Renal pelvis (tissue), 4 donors: ENCODE data around the gene SAMMSON. TPM values are rescaled to one million over a fixed set of nuclear protein-coding genes. Genes with fewer than 3 reads are reported as not detected.

ENCODE experiments used
- DNase-seq: peaks from one replicate; pipeline ENCODE4 v3.0.0-alpha.2; 2013
- polyA plus RNA-seq, 3 donors: library from polyadenylated mRNA; unstranded; fragments of 120-200 nt; gene quantifications; one replicate each; pipeline ENCODE4 v1.2.1, GENCODE V29; 2013; ENCODE audit not compliant: insufficient read length in 3 of 3

Gene SAMMSON
- polyA plus RNA-seq, 3 donors = 0.19 TPM; not detected in 2

- DNase-seq = no peak
These were observed 10.8 kb downstream of the SAMMSON start for GRCh38 chr3:70010346-70010745.

- DNase-seq = no peak
These were observed 12.0 kb downstream of the SAMMSON start for GRCh38 chr3:70011582-70011981.

GRCh38 chr3:70020906-70021660, 21.6 kb downstream of the SAMMSON start:
- no peak for DNase-seq

DNA sequence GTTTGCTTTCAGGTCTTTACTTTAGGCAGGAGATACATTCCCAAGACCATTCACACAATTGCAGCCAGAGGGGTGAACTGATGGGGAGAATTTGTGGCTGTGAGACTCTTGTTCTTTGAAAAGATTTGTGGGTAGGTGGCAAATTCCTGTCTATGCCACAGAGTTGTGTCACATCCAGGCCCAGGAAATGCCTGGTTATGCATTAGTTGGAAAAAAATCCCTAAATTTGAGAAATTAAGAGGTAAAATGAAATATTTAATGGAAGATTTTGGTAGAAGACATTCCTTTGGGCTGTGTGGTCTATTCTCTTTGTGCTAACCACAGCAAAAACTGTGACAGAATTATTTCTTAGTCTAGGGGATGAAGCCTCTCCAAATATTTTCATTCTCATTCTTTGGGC, 28.8 kb downstream of the SAMMSON start:
- no peak for DNase-seq

DNA sequence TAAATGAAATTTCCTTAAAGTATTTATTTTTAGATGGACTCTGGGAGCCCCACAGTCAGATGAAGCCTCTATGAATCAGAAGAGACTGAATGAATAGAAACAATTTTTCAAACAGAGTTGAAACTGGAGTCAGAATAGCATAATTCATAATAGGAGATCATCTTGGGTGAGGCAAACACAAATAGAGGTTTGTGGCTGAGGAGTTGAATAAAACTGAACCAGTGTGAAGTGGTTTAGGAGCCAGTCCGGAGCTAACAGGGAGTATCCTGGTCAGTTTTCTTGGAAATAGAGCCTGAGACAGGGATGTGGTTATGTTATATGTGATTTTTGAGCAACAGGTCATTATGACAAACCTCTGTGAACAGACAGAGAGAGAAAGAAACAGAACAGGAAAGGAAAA, 39.2 kb downstream of the SAMMSON start:
- DNase-seq = no peak

GRCh38 chr3:70040386-70040785, 40.9 kb downstream of the SAMMSON start:
- no peak for DNase-seq

DNA sequence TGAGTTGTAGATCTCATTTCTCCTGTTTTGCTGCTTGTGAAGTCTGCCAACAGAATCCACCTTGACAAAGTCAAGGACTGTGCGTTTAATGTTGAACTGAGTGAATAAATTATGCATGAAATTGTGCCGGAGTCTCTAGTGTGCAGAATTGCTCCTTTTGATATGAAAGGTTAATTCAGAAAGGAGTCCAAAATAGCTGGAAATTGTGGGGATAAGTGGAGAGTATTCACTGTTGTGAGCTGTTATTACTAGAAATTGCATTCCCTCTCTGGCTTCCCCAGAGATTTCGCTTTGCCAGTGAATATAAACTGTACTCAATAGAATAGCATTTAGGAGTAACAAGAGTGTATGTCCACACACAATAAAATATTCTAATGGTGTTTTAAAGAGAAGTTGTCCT, 43.1 kb downstream of the SAMMSON start:
- DNase-seq = no peak

DNA sequence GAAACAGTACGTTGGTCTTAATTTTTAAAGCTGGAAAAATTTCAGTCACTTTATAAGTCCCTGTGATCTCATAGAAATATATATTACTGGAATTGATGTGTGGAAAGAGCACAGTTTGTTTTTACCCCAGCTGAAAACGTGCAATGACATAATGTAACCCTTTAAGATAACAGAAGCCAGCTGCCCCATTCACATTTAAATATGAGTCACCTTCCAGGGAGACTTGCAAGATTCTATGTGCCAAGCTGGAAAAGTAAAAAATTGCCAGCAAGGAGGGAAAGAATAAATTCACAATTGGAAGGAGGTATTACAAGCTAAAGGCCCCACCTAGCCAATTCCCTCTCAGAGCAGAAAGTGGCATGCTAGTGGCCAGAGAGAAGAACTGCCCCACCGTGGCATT, 50.2 kb downstream of the SAMMSON start:
- DNase-seq = no peak

DNA sequence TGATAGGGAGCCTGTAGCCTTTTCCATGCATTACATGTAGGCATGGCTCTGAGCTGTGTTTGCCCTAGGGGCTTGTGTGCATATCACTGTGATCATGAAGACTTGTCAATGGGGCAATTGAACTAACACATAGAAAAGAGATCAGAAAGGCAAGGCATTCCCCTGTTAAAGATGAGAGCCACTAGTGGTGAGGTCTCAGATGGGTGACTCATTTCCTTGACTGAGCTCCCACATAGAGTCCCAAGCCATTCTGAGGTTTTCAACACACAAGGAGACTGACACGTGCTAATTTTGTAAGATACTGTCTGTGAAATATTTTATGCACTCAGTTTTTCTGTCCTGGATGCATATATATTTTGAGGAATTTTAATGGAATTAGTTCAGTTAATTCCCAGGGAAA, 53.8 kb downstream of the SAMMSON start:
- DNase-seq = no peak

GRCh38 chr3:70056081-70056480, 56.5 kb downstream of the SAMMSON start:
- DNase-seq = no peak

DNA sequence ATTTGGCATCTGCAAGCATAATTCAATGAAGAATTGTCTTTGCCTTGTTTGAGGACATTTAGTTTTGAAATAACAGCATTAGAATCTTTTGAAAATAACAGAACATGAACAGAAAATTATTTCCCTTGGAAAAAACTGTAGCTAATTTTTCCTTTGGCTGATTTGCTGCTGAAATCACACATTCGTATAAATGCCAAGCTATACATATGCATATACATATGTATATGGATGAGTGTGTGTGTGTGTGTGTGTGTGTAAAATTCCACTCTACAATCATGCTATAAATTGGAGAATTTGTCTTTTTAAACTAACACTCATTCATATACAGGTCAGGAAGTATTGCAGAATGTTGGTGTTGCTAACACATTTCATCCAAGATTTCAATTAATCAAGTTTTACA, 57.9 kb downstream of the SAMMSON start:
- DNase-seq = no peak

DNA sequence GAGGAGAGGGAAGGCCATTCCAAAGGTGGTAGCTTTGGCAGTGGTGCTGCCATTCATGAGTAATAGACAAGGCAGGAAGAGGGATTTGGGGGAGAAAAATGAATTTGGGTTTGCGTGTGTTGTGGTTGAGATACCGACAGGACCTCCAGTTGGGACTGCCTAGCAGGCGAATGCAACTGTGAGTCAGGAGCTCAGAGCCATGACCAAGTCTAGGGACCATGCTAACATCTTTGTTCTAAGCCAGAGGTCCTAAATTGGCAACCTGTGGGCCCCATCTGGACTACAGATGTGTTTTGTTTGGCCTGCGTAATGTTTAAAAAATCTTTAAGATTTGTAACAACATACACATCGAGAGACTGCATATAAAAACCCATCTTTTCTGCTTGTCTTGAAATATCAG, 61.6 kb downstream of the SAMMSON start:
- no peak for DNase-seq

GRCh38 chr3:70064194-70064779, 64.8 kb downstream of the SAMMSON start:
- peak; percentile 39 for DNase-seq

- no peak for DNase-seq
These were observed 66.2 kb downstream of the SAMMSON start for GRCh38 chr3:70065696-70066253.

DNA sequence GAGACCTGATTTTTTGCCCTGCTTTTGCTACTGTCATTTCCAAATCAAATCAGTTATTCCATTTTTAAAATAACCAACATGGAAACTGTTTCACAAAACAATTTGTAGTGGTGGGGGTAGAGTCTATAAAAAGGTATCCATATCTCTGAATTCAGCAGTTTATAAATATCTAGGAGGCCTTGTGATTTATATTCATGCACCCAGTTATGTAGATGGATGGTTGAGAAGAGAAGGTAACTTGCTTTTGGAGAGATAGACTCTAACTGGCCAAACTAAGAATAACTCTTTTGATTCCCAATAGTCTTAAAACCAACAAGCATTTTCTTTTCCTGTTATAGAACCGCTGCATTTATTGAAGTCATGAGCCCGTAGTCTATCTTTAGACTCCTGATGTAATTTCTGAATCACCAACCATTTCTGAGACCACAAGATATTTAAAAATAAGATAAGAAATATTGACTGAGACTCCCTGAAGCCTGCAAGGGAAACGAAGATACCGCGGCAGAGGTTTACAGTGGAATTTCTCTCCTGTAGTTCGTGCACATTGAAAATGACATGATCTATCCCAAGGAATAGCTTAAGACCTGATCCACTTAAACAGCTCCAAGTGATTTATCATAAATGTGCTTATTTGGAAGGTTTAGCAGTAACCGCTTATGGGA, 68.5 kb downstream of the SAMMSON start:
- no peak for DNase-seq

GRCh38 chr3:70069557-70069956, 70.0 kb downstream of the SAMMSON start:
- DNase-seq = no peak

- no peak for DNase-seq
These were observed 71.6 kb downstream of the SAMMSON start for GRCh38 chr3:70071138-70071537.

DNA sequence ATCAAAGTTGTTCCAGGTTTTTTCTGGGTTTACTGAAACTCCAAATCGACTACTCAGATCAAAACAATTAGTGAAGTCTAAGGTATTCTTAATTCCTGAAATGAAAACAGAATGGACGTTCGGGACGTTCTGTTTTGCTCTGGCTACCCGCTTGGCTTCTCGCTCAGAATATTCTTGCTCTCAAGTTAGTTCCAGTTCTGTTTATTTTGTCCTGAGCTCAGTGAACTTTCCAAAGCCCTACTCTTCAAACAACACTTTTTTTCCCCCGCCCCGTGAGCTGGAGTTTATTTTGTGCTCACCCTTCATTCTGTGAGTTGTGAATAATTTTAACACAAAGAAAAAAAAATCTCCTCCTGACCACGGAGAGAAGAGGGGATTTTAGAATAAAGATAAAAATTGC, 72.6 kb downstream of the SAMMSON start:
- peak; percentile 22 for DNase-seq

- DNase-seq = no peak
These were observed 73.2 kb downstream of the SAMMSON start for GRCh38 chr3:70072754-70073153.

DNA sequence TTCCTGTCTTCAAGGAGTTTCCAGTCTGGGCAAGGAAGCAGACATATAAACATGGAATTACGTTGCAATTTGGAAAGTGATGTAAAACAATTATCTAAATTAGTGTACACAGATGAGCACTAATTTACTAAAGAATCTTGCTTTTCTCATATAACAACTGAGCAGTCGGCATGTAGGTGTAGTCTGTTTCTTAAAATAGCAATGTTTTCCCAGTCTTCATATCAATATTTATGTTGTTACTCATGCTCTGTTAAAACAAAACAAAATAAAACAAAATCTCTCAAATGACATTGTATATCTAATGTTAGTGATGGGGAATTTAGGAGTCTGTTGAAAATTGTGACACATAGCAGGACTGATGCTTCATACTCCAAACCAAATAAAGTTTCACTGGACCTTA, 75.6 kb downstream of the SAMMSON start:
- no peak for DNase-seq

- DNase-seq = no peak
These were observed 76.9 kb downstream of the SAMMSON start for GRCh38 chr3:70076396-70076795.

DNA sequence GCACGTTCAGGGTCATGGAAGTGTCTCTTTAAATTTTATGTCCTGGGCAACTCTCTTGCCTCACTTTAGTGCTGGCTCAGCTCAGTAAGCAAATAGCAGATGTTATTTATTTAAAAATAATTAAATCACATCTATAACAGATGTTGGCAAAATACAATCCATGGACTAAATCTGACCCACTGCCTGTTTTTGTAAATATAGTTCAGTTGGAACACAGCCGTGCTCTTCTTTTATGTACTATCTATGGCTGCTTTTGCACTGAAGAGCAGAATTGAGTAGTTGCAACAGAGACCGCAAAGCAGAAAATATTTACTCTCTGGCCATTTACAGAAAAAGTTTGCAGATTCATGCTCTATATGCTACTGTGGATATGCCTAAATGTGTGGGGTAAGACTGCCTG, 79.2 kb downstream of the SAMMSON start:
- no peak for DNase-seq

GRCh38 chr3:70085613-70086012, 86.1 kb downstream of the SAMMSON start:
- no peak for DNase-seq
